ENCODE results near the gene KIF5C.

Gene KIF5C

GRCh38 chr2:149021761-149022160, 146.7 kb downstream of the KIF5C start:
- no peak for FAIRE-seq

GRCh38 chr2:149023091-149023490, 148.1 kb downstream of the KIF5C start:
- FAIRE-seq = no peak

- no peak for FAIRE-seq
Observed at GRCh38 chr2:149027590-149028250, 152.7 kb downstream of the KIF5C start.

- FAIRE-seq = no peak
Observed at GRCh38 chr2:149028377-149028776, 153.3 kb downstream of the KIF5C start.

- FAIRE-seq = no peak
Observed at GRCh38 chr2:149028891-149029290, 153.9 kb downstream of the KIF5C start.

GRCh38 chr2:149029307-149029965, 154.4 kb downstream of the KIF5C start:
- no peak for FAIRE-seq

- no peak for FAIRE-seq
Observed at GRCh38 chr2:149031396-149031795, 156.4 kb downstream of the KIF5C start.

- no peak for FAIRE-seq
Observed at GRCh38 chr2:149033716-149034115, 158.7 kb downstream of the KIF5C start.

- no peak for FAIRE-seq
Observed at GRCh38 chr2:149034406-149034805, 159.4 kb downstream of the KIF5C start.

- no peak for FAIRE-seq
Observed at GRCh38 chr2:149036507-149037293, 161.7 kb downstream of the KIF5C start.

- no peak for FAIRE-seq
Observed at GRCh38 chr2:149037851-149038250, 162.8 kb downstream of the KIF5C start.

- FAIRE-seq = no peak
Observed at GRCh38 chr2:149038442-149039212, 163.6 kb downstream of the KIF5C start, which contains the start of gene LYPD6B. Gene LYPD6B (plus strand): TSS chr2:149038699. CDS start chr2:149130949, 92,250 bp downstream.

- FAIRE-seq = no peak
Observed at GRCh38 chr2:149039213-149039724, 164.2 kb downstream of the KIF5C start.

- no peak for FAIRE-seq
Observed at GRCh38 chr2:149040451-149040850, 165.4 kb downstream of the KIF5C start.

GRCh38 chr2:149041482-149041881, 166.5 kb downstream of the KIF5C start:
- no peak for FAIRE-seq

GRCh38 chr2:149042881-149043280, 167.9 kb downstream of the KIF5C start:
- FAIRE-seq = no peak

- no peak for FAIRE-seq
Observed at GRCh38 chr2:149044500-149044899, 169.5 kb downstream of the KIF5C start.

GRCh38 chr2:149047118-149047517, 172.1 kb downstream of the KIF5C start:
- FAIRE-seq = no peak

- FAIRE-seq = no peak
Observed at GRCh38 chr2:149049142-149049541, 174.1 kb downstream of the KIF5C start.

- FAIRE-seq = no peak
Observed at GRCh38 chr2:149050188-149050587, 175.2 kb downstream of the KIF5C start.

GRCh38 chr2:149055751-149056150, 180.7 kb downstream of the KIF5C start:
- no peak for FAIRE-seq

GRCh38 chr2:149056541-149057255, 181.7 kb downstream of the KIF5C start:
- no peak for FAIRE-seq
